ENCODE results near the gene HJURP.

GRCh38 chr2:233839447-233839820 lies 14.9 kb downstream of the HJURP start:
- TF ChIP-seq CTCF (IDR thresholded peaks at IDR 0.05) (no peak), POLR2A (IDR thresholded peaks at IDR 0.05; ENCODE audit: low read depth) (no peak), POLR2AphosphoS5 (IDR thresholded peaks at IDR 0.05) (no peak)

Measured in esophagus muscularis mucosa (tissue), 3 donors.